HepG2 (cell line): Measurements from ENCODE around the gene PAK2. TPM values are rescaled to one million over a fixed set of nuclear protein-coding genes. Genes with fewer than 3 reads are reported as not detected.

ENCODE experiments used
- ATAC-seq: fragments of 200-7000 bp; cut with Tn5 transposase; 3 replicates; pipeline ENCODE4 v1.9.1; 2020; ENCODE audit warnings: mild to moderate bottlenecking, moderate library complexity
- BruUV-seq: library from RNA; stranded (reverse); fragments of 400-500 nt; replicated peaks from 2 replicates; lab custom pipeline; 2021; lab: Mats Ljungman, UMichigan
- CTCF ChIA-PET: fragments of 300-600 bp; formaldehyde crosslinking; extraction: SDS; loops from one replicate; lab custom pipeline; 2021; ENCODE audit warnings: low total read pairs, inconsistent platforms, low intra/inter-chr PET ratio; lab: Yijun Ruan, JAX
- POLR2A ChIA-PET: fragments of 350-600 bp; sonication (Branson Sonifier 250); formaldehyde crosslinking; loops from one replicate; lab custom pipeline; 2020; ENCODE audit warnings: antibody characterized with exemption, inconsistent platforms; lab: Yijun Ruan, JAX
- DNase-seq: peaks from one replicate; pipeline ENCODE4 v3.0.0-alpha.2; 2015; ENCODE audit warnings: low spot score
- FAIRE-seq: peaks from 3 replicates; lab custom pipeline; 2011; peaks lifted over from hg19 to GRCh38; lab: Jason Lieb, UNC
- H2AFZ ChIP-seq: one replicate; pipeline ENCODE4 v1.6.1; 2011; ENCODE audit warnings: low read length, inconsistent platforms
- H3K27ac ChIP-seq: fragments of 300-600 bp; 3 replicates; pipeline ENCODE4 v1.8.0; 2011; ENCODE audit warnings: mixed run types, mild to moderate bottlenecking, mixed read lengths, low read length, inconsistent platforms; ENCODE audit not compliant: insufficient read depth; ENCODE audit errors: extremely low read length
- H3K27me3 ChIP-seq, 2 experiments: fragments of 200-600 bp in 1 of 2; 2 replicates in 1 of 2; 3 replicates in 1 of 2; pipeline versions ENCODE4 v1.6.0 to v1.8.0; 2011; ENCODE audit warnings: low read length in 2 of 2, mild to moderate bottlenecking in 2 of 2, moderate library complexity in 2 of 2, inconsistent platforms in 1 of 2; ENCODE audit not compliant: insufficient read depth in 2 of 2, control insufficient read depth in 1 of 2
- H3K36me3 ChIP-seq, 2 experiments: fragments of 200-600 bp in 1 of 2; replicated peaks in 1 of 2; 2 replicates in 1 of 2; 3 replicates in 1 of 2; pipeline versions ENCODE4 v1.5.1 to v1.8.0; 2011; ENCODE audit warnings: low read length in 2 of 2, inconsistent platforms in 1 of 2; ENCODE audit not compliant: insufficient read depth in 2 of 2, control insufficient read depth in 1 of 2
- H3K4me1 ChIP-seq: 2 replicates; pipeline ENCODE4 v1.5.1; 2012; ENCODE audit warnings: low read length, inconsistent platforms; ENCODE audit not compliant: insufficient read depth
- H3K4me2 ChIP-seq: 2 replicates; pipeline ENCODE4 v1.6.0; 2011; ENCODE audit warnings: low read depth, low read length, inconsistent platforms
- H3K4me3 ChIP-seq, 3 experiments: fragments of 200-600 bp in 1 of 3; sonication (generic), shearing (Covaris generic) in 1 of 3; replicated peaks in 1 of 3; 2 replicates each; pipeline ENCODE4 v1.5.1; 2011 to 2016; ENCODE audit warnings: low read length in 3 of 3, inconsistent platforms in 2 of 3, low read depth in 2 of 3, mild to moderate bottlenecking in 2 of 3, control low read depth in 1 of 3, mixed read lengths in 1 of 3; ENCODE audit not compliant: insufficient read depth in 1 of 3
- H3K79me2 ChIP-seq: one replicate; pipeline ENCODE4 v1.6.1; 2011; ENCODE audit warnings: low read length, inconsistent platforms; ENCODE audit not compliant: insufficient read depth
- H3K9ac ChIP-seq: 2 replicates; pipeline ENCODE4 v1.6.0; 2011; ENCODE audit warnings: mild to moderate bottlenecking, low read depth, low read length, inconsistent platforms; ENCODE audit not compliant: insufficient read depth
- H3K9me3 ChIP-seq: 2 replicates; pipeline ENCODE4 v1.5.1; 2012; ENCODE audit warnings: mild to moderate bottlenecking, low read length
- H4K20me1 ChIP-seq: 2 replicates; pipeline ENCODE4 v1.6.0; 2011; ENCODE audit warnings: inconsistent platforms, mild to moderate bottlenecking, low read length, moderate library complexity; ENCODE audit not compliant: insufficient read depth
- CEBPG ChIP-seq: IDR thresholded peaks from 2 replicates; pipeline ENCODE4 v1.6.1; 2016
- CREBL2 ChIP-seq: sonication (generic); formaldehyde crosslinking; IDR thresholded peaks from 2 replicates; pipeline ENCODE4 v1.8.1; 2023; ENCODE audit warnings: missing genetic modification reagents, mild to moderate bottlenecking, borderline replicate concordance
- JUN ChIP-seq: sonication (generic); formaldehyde crosslinking; IDR thresholded peaks from 2 replicates; pipeline ENCODE4 v1.4.0; 2020; ENCODE audit warnings: mild to moderate bottlenecking, missing genetic modification reagents
- MED1 ChIP-seq: sonication (generic); formaldehyde crosslinking; IDR thresholded peaks from 2 replicates; pipeline ENCODE4 v1.4.0; 2020; ENCODE audit warnings: missing genetic modification reagents
- MIXL1 ChIP-seq: IDR thresholded peaks from 2 replicates; pipeline ENCODE4 v1.6.1; 2016
- NFKBIZ ChIP-seq: IDR thresholded peaks from 2 replicates; pipeline ENCODE4 v1.6.1; 2018; ENCODE audit warnings: missing genetic modification reagents, missing compliant biosample characterization
- NR2F2 ChIP-seq: IDR thresholded peaks from 2 replicates; pipeline ENCODE4 v1.6.1; 2012; ENCODE audit warnings: low read depth, inconsistent platforms, borderline replicate concordance
- PAX8 ChIP-seq: sonication (generic); formaldehyde crosslinking; IDR thresholded peaks from 2 replicates; pipeline ENCODE4 v1.8.0; 2022; ENCODE audit warnings: mild to moderate bottlenecking, missing genetic modification reagents, borderline replicate concordance
- PLRG1 ChIP-seq: fragments of 450-650 bp; conservative IDR thresholded peaks from 2 replicates; pipeline ENCODE4 v1.6.1; 2016
- PPARG ChIP-seq: conservative IDR thresholded peaks from 2 replicates; pipeline ENCODE4 v1.6.1; 2016; ENCODE audit warnings: missing biosample characterization, missing genetic modification reagents
- SAP130 ChIP-seq: IDR thresholded peaks from 2 replicates; pipeline ENCODE4 v1.6.1; 2016; ENCODE audit warnings: low read depth
- SMAD9 ChIP-seq: sonication (generic); formaldehyde crosslinking; IDR thresholded peaks from 2 replicates; pipeline ENCODE4 v1.5.1; 2020; ENCODE audit warnings: mild to moderate bottlenecking, missing genetic modification reagents
- SMC3 ChIP-seq: IDR thresholded peaks from 2 replicates; pipeline ENCODE4 v1.6.1; 2011; ENCODE audit warnings: low read length, improper control_type of control experiment
- SP1 ChIP-seq, 2 experiments: fragments of 450-650 bp in 1 of 2; sonication (generic) in 1 of 2; formaldehyde crosslinking in 1 of 2; IDR thresholded peaks; 2 replicates each; pipeline versions ENCODE4 v1.4.0 to v1.6.1; 2016 to 2020; ENCODE audit warnings: missing genetic modification reagents in 1 of 2
- SP2 ChIP-seq: sonication (generic); formaldehyde crosslinking; IDR thresholded peaks from 2 replicates; pipeline ENCODE4 v1.5.1; 2020; ENCODE audit warnings: mild to moderate bottlenecking, missing genetic modification reagents
- TARDBP ChIP-seq: sonication (generic); formaldehyde crosslinking; IDR thresholded peaks from 2 replicates; pipeline ENCODE4 v1.8.0; 2022; ENCODE audit warnings: mild to moderate bottlenecking, missing genetic modification reagents
- TFAP4 ChIP-seq: sonication (generic); IDR thresholded peaks from 2 replicates; pipeline ENCODE4 v1.6.1; 2016; ENCODE audit warnings: low read depth, borderline replicate concordance
- ZBTB10 ChIP-seq: sonication (generic); formaldehyde crosslinking; IDR thresholded peaks from 2 replicates; pipeline ENCODE4 v1.4.0; 2020; ENCODE audit warnings: missing genetic modification reagents, borderline replicate concordance
- ZNF12 ChIP-seq: sonication (generic); formaldehyde crosslinking; IDR thresholded peaks from 2 replicates; pipeline ENCODE4 v1.5.0; 2020; ENCODE audit warnings: missing genetic modification reagents
- ZNF550 ChIP-seq: sonication (generic); formaldehyde crosslinking; IDR thresholded peaks from 2 replicates; pipeline ENCODE4 v1.4.0; 2020; ENCODE audit warnings: mild to moderate bottlenecking, missing genetic modification reagents, borderline replicate concordance
- ZNF556 ChIP-seq: sonication (generic); formaldehyde crosslinking; IDR thresholded peaks from 2 replicates; pipeline ENCODE4 v1.4.0; 2020; ENCODE audit warnings: mild to moderate bottlenecking, missing genetic modification reagents, borderline replicate concordance
- ZNF572 ChIP-seq: sonication (generic); formaldehyde crosslinking; IDR thresholded peaks from 2 replicates; pipeline ENCODE4 v1.5.1; 2020; ENCODE audit warnings: mild to moderate bottlenecking, missing genetic modification reagents
- ZNF792 ChIP-seq: IDR thresholded peaks from 2 replicates; pipeline ENCODE4 v1.6.1; 2016
- WGBS: methylation state at CpG from one replicate; pipeline ENCODE4 v1.1.6; 2017; ENCODE audit warnings: low lambda C conversion rate; 5-methylcytosine and 5-hydroxymethylcytosine counted together
- in situ Hi-C: cut with HindIII; loops from 2 replicates; pipeline ENCODE4 v1.10.0; 2017; ENCODE audit warnings: low pct_unique_long_range_greater_than_20kb; ENCODE audit not compliant: extremely low pct_ligation_motif_present
- intact Hi-C: fragments of 100-400 bp; cut with micrococcal nuclease; formaldehyde crosslinking; loops from one replicate; pipeline ENCODE4 v1.10.0; 2022; ENCODE audit not compliant: unreplicated experiment
- polyA plus RNA-seq, 8 experiments: library from polyadenylated mRNA; depleted of rRNA in 3 of 8; stranded (reverse) in 7 of 8; unstranded in 1 of 8; fragments of >200 nt; fragmentation: Illumina TruSeq in 4 of 8; extraction: Trizol in 4 of 8; gene quantifications; 2 replicates each; pipeline versions ENCODE4 v1.2.1 to v1.2.3, GENCODE V29; 2011 to 2016; ENCODE audit warnings: low read depth in 4 of 8, missing spikeins in 1 of 8, mixed read lengths in 1 of 8; ENCODE audit not compliant: insufficient read depth in 1 of 8
- total RNA-seq, 5 experiments: library from RNA; depleted of rRNA; stranded (reverse); fragments of >200 nt; fragmentation: Illumina TruSeq; extraction: Trizol; gene quantifications; 2 replicates each; pipeline ENCODE4 v1.2.3, GENCODE V29; 2016; ENCODE audit warnings: low read depth in 1 of 5

The PAK2 gene
- total and polyA plus RNA-seq, 2 of the 13 experiments (the other 11 are each of a cell fraction or from before 2014, with no cell fraction given): 23.0 to 24.7 TPM

DNA sequence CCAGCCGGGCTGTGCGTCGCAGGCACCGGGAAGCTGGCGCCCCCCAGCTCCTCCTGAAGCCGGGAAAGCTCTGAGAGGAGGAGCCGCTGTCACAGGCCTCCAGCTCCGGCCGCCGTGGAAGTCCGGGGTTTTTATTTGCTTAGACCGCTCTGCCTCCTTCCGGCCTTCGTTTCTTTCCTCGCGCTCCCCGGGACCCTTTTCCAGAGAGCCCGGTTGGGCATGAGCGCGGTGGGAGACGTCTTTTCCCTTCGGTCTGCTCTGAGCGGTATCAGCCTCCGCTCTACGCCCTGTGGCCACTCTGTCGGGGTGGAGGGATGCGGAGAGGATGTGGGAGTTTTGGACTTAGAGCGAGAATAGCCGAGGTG is 128.6 kb downstream of the PAK2 start:
- Histone ChIP-seq H3K27ac (peak overlapping the region; percentile 89), H3K9ac (peak overlapping the region; percentile 97), H3K79me2 (peaks cover 52% of the 10 kb centered on the region), H4K20me1 (peaks cover 11% of the 10 kb centered on the region), H3K4me1 (peaks cover 29% of the 10 kb centered on the region), H2AFZ (no peak overlapping the region), H3K9me3 (no peaks in the 10 kb centered on the region), H3K4me3 (peak overlapping the region; percentile 66 to 97 (median 96)), H3K4me2 (peak overlapping the region; percentile 91), H3K27me3 (no peaks in the 10 kb centered on the region), H3K36me3 (peaks cover 1 to 6% of the 10 kb centered on the region in 2 experiments; a peak in 4 of 5 replicates)
- no TSS peak for BruUV-seq
- in situ Hi-C loops: no loop called here
- FAIRE-seq (no peak), ATAC-seq (peak; percentile 83), DNase-seq (peak; percentile 20)
- POLR2A ChIA-PET: interaction anchor here (0.6 to 2.6 kb wide), 12 partner anchors 8 to 202 kb away, joined by 3 to 33 read pairs (median 4); partner anchors contain the start of gene NCBP2
- WGBS: 0% methylated on average over 20 of the region's 29 CpGs
- CTCF ChIA-PET: no interaction called here
- intact Hi-C loops: no loop called here
- TF ChIP-seq MED1 (no peak), PPARG (CRISPR knock-in tag) (no peak), JUN (CRISPR knock-in tag) (no peak), NFKBIZ (0 out of 2 replicates have a peak, but pooled peaks have one; percentile 7), ZNF12 (CRISPR knock-in tag) (0 out of 2 replicates have a peak, but pooled peaks have one; percentile 43), SMC3 (no peak), TFAP4 (no peak), CEBPG (CRISPR knock-in tag) (no peak), SMAD9 (CRISPR knock-in tag) (no peak), ZNF550 (CRISPR knock-in tag) (0 out of 2 replicates have a peak, but pooled peaks have one; percentile 12), NR2F2 (no peak), PLRG1 (no peak), CREBL2 (CRISPR knock-in tag) (no peak), ZNF556 (CRISPR knock-in tag) (peak; percentile 16; the same call in 1 of the 2 replicates), TARDBP (no peak), PAX8 (CRISPR knock-in tag) (no peak), SP2 (CRISPR knock-in tag) (no peak), MIXL1 (CRISPR knock-in tag) (no peak), ZBTB10 (no peak), ZNF792 (no peak), SP1 (IDR thresholded peaks at IDR 0.05) (no peak), SP1 (CRISPR knock-in tag; IDR thresholded peaks at IDR 0.05) (no peak), ZNF572 (CRISPR knock-in tag) (no peak), SAP130 (0 out of 2 replicates have a peak, but pooled peaks have one; percentile 11)
